Transverse colon (tissue), 4 donors: Measurements from ENCODE around the gene TTC4. TPM values are rescaled to one million over a fixed set of nuclear protein-coding genes. Genes with fewer than 3 reads are reported as not detected.

Source experiments
- DNase-seq: peaks from one replicate; pipeline ENCODE4 v3.0.0-alpha.2; 2019
- H3K27ac ChIP-seq, 4 donors: fragments of 200-600 bp; sonication (generic); 2 replicates each; pipeline ENCODE4 v1.5.1; 2016 to 2018; ENCODE audit warnings: inconsistent platforms in 4 of 4
- H3K27me3 ChIP-seq: fragments of 200-600 bp; sonication (generic); 2 replicates; pipeline ENCODE4 v1.5.1; 2017; ENCODE audit warnings: inconsistent platforms
- H3K36me3 ChIP-seq, 4 donors: fragments of 200-600 bp; sonication (generic); 2 replicates each; pipeline ENCODE4 v1.5.1; 2017 to 2019; ENCODE audit warnings: inconsistent platforms in 4 of 4
- H3K4me1 ChIP-seq, 4 donors: fragments of 200-600 bp; sonication (generic); 2 replicates each; pipeline ENCODE4 v1.5.1; 2017 to 2020; ENCODE audit warnings: inconsistent platforms in 4 of 4
- H3K4me3 ChIP-seq, 4 donors: fragments of 200-600 bp; sonication (generic); 1 replicate in 1 of 4; 2 replicates in 3 of 4; pipeline versions ENCODE4 v1.5.1 to v1.6.1; 2017 to 2019; ENCODE audit warnings: inconsistent platforms in 4 of 4
- H3K9me3 ChIP-seq, 2 donors: fragments of 200-600 bp; sonication (generic); 2 replicates each; pipeline ENCODE4 v1.5.1; 2017 to 2019; ENCODE audit warnings: inconsistent platforms in 2 of 2
- EP300 ChIP-seq: sonication (generic); formaldehyde crosslinking; IDR thresholded peaks from one replicate; pipeline ENCODE4 v1.6.1; 2017; ENCODE audit warnings: antibody characterized with exemption, low read depth
- POLR2A ChIP-seq: fragments of 450-650 bp; IDR thresholded peaks from one replicate; pipeline ENCODE4 v1.6.1; 2016; ENCODE audit warnings: antibody characterized with exemption, mild to moderate bottlenecking, moderate library complexity
- POLR2AphosphoS5 ChIP-seq, 3 donors: sonication (generic); formaldehyde crosslinking; IDR thresholded peaks; one replicate each; pipeline ENCODE4 v1.6.1; 2016; ENCODE audit warnings: antibody characterized with exemption in 3 of 3
- WGBS, 2 donors: methylation state at CpG; one replicate each; pipeline ENCODE4 v1.1.5; 2018; ENCODE audit warnings: low coverage in 1 of 2; 5-methylcytosine and 5-hydroxymethylcytosine counted together
- in situ Hi-C, 4 donors: fragments of 200-750 bp; cut with MboI; loops; one replicate each; pipeline versions ENCODE4 v1.15.0 to v1.15.1; 2017; ENCODE audit warnings: low sequenced_read_pairs in 3 of 4, low pct_ligation_motif_present in 1 of 4, low pct_unique_long_range_greater_than_20kb in 1 of 4
- intact Hi-C: fragments of 100-400 bp; cut with DNase I; formaldehyde crosslinking; loops from one replicate; pipeline ENCODE4 v1.15.1; 2023; ENCODE audit warnings: low total_unique reads
- total RNA-seq, 4 donors: library from RNA; depleted of rRNA; stranded (reverse); fragments of >200 nt; gene quantifications; one replicate each; pipeline ENCODE4 v1.1.0, GENCODE V29; 2016
- TF ChIP-seq, protein P1 (sequence below), 5 experiments: fragments of 200-600 bp in 3 of 5; fragments of 450-650 bp in 2 of 5; sonication (generic) in 3 of 5; IDR thresholded peaks; 1 replicate in 2 of 5; 2 replicates in 3 of 5; pipeline ENCODE4 v1.5.1; 2016 to 2017; ENCODE audit warnings: antibody characterized with exemption in 5 of 5, inconsistent platforms in 3 of 5, mild to moderate bottlenecking in 2 of 5, moderate library complexity in 1 of 5

TTC4 gene
- total RNA-seq, 4 donors from 2014 or later = 1.8 to 33.7 (median 15.2) TPM

- in situ Hi-C loops (no loop called here), intact Hi-C loops (no loop called here)
- Histone ChIP-seq H3K27ac (peak overlapping the region; percentile 75 to 89 (median 84)), H3K27me3 (no peaks in the 10 kb centered on the region), H3K4me1 (peaks cover 6 to 16% (median 14%) of the 10 kb centered on the region in 4 donors), H3K4me3 (peak overlapping the region; percentile 71 to 88 (median 78)), H3K9me3 (no peaks in the 10 kb centered on the region), H3K36me3 (no peaks in the 10 kb centered on the region)
- TF ChIP-seq EP300 (no peak), POLR2A (no peak), POLR2AphosphoS5 (IDR thresholded peaks at IDR 0.05) (no peak)
- TF ChIP-seq, protein P1, sequence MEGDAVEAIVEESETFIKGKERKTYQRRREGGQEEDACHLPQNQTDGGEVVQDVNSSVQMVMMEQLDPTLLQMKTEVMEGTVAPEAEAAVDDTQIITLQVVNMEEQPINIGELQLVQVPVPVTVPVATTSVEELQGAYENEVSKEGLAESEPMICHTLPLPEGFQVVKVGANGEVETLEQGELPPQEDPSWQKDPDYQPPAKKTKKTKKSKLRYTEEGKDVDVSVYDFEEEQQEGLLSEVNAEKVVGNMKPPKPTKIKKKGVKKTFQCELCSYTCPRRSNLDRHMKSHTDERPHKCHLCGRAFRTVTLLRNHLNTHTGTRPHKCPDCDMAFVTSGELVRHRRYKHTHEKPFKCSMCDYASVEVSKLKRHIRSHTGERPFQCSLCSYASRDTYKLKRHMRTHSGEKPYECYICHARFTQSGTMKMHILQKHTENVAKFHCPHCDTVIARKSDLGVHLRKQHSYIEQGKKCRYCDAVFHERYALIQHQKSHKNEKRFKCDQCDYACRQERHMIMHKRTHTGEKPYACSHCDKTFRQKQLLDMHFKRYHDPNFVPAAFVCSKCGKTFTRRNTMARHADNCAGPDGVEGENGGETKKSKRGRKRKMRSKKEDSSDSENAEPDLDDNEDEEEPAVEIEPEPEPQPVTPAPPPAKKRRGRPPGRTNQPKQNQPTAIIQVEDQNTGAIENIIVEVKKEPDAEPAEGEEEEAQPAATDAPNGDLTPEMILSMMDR (IDR thresholded peaks at IDR 0.05) = no peak
- DNase-seq = no peak
- WGBS, 2 donors = 4 to 20% methylated on average over 1 to 11 of the region's 11 CpGs
Measured at GRCh38 chr1:54763816-54764132, 48.1 kb downstream of the TTC4 start.

DNA sequence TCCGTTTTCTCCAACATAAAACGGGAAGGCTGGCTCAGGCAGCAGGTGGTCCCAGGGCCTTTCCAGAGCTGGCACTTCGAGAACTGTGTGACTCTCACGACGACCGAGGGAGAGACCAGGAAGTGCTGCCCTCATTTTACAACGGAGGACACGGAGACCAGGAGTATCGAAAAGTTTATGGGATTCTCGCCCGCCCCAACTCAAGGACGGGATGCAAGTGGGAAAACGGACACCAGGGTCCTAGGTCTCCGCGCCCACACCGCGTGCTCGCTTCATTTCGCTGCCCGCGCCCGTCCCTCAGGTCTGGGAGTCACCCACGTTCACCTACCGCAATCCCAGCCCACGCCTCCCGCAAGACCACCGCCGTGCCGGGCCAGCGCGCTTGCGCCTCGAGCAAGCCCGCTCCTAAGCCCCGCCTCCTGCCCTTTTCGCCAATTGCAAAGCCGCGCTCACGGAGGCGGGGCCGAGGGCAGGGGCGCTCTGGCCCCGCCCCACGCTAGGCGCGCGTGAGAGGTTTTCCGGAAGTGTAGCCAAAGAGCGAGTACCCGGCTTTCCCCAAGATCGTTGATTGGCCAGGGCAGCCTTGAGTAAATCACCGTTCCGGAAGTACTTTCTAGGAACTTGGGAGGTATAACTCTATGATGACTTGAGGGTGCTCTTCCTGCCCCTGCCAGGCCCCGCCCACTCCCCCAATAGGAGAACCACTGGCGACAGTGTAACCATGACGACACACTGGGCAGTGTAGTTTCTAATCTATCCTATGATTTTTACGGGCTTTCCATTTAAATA, 48.7 kb downstream of the TTC4 start, which contains the start of gene PARS2:
TSS of gene PARS2 (minus strand) at position 391 of the 789 bp plus-strand sequence. CDS start 5,362 bp downstream, outside the sequence.
- Histone ChIP-seq H3K36me3 (no peaks in the 10 kb centered on the region), H3K4me3 (peak within 1 kb of the TSS; percentile 71 to 88 (median 78)), H3K9me3 (no peaks in the 10 kb centered on the region), H3K27ac (peak within 1 kb of the TSS; percentile 75 to 89 (median 84)), H3K4me1 (peaks cover 6 to 16% (median 14%) of the 10 kb centered on the region in 4 donors), H3K27me3 (no peaks in the 10 kb centered on the region)
- WGBS, 2 donors = 0% methylated on average over 44 of the region's 57 CpGs; no CpG with 5 or more reads in 1 of the 2 donors
- intact Hi-C loops = no loop called here
- in situ Hi-C loops = no loop called here
- DNase-seq = peak; percentile 97
- TF ChIP-seq, protein P1 (IDR thresholded peaks at IDR 0.05) = peak in 1 of 5 experiments; percentile 31
- TF ChIP-seq POLR2AphosphoS5 (IDR thresholded peaks at IDR 0.05) (peak; percentile 90 to 94 (median 92)), EP300 (no peak), POLR2A (peak; percentile 89)

DNA sequence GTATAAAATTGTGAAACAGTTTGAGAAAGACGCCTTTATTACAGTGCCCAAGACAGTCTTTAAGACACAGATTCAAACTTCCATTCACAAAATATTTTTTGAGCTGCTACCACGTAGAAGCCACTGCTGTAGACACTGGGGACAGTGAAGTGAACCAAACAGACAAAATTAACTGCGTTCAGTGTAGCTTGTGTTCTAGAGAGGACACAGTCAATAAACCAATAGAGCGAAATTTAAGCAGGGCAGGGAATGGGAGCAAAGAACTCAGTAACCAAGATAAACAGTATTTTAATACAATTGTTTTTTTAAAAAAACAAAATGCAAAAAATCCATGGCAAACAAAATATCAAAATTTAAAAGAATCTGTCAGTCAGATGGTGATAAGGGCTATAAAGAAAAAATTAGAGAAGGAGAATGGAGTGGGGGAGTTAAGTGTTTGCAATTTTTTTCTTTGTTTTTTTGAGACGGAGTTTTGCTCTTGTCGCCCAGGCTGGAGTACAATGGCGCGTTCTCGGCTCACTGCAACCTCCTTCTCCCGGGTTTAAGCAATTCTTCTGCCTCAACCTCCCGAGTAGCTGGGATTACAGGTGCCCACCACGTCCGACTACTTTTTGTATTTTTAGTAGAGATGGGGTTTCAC, 49.4 kb downstream of the TTC4 start:
- TF ChIP-seq, protein P1 (IDR thresholded peaks at IDR 0.05) = peak in 1 of 5 experiments; percentile 8
- TF ChIP-seq POLR2A = no peak
- intact Hi-C loops = no loop called here
- 39 to 58% methylated on average over 5 to 13 of the region's 13 CpGs for WGBS, 2 donors
- Histone ChIP-seq H3K4me3 (peak overlapping the region; percentile 23 to 88 (median 75)), H3K9me3 (no peaks in the 10 kb centered on the region), H3K27me3 (no peaks in the 10 kb centered on the region), H3K36me3 (no peaks in the 10 kb centered on the region), H3K4me1 (peaks cover 6 to 16% (median 14%) of the 10 kb centered on the region in 4 donors), H3K27ac (peak overlapping the region; percentile 58 to 89 (median 74))
- in situ Hi-C loops = no loop called here
- DNase-seq = no peak

- in situ Hi-C loops = no loop called here
- WGBS, 2 donors = 54% methylated on average over 4 of the region's 4 CpGs; no CpG with 5 or more reads in 1 of the 2 donors
- Histone ChIP-seq H3K4me3 (no peak overlapping the region), H3K27me3 (no peaks in the 10 kb centered on the region), H3K27ac (no peak overlapping the region), H3K36me3 (no peaks in the 10 kb centered on the region), H3K4me1 (peaks cover 6 to 16% (median 14%) of the 10 kb centered on the region in 4 donors), H3K9me3 (no peaks in the 10 kb centered on the region)
- DNase-seq = no peak
- TF ChIP-seq EP300 = no peak
- TF ChIP-seq, protein P1 (IDR thresholded peaks at IDR 0.05) = no peak
- TF ChIP-seq POLR2A = no peak
- TF ChIP-seq POLR2AphosphoS5 (IDR thresholded peaks at IDR 0.05) = no peak
- intact Hi-C loops = no loop called here
Measured at GRCh38 chr1:54766726-54767125, 51.1 kb downstream of the TTC4 start.
